Activated T-cell treated with anti-CD3 and anti-CD28 coated beads for 24 hours (primary cell): ENCODE data around the gene CYP2J2.
"Not testable (repeated sequence)": the region's sequence is repeated elsewhere in the genome, so short reads cannot be mapped to it uniquely, and the experiment has no call there.

Experiments used
- DNase-seq: peaks from one replicate; pipeline ENCODE4 v3.0.0-alpha.2; 2020; ENCODE audit warnings: low read depth

CYP2J2 gene

DNA sequence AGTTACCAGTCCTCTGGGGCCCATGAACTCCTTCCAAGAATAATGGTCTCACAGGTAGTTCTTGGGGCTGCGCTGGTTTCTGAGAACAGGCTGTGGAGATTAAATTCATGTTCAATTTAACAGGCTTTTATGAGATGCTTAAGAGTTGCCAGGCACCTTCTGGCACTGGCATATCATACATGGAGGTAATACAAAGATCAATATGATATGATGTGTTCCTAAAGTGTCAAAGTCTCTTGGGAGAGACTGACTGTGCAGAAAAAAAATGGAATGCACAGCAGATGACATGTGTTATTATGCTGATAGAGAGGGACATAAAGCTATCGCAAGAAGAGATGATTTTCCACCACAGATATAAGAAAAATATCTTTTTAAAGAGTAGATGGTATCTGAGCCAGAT is 6.8 kb downstream of the CYP2J2 start:
- no peak for DNase-seq

- no peak for DNase-seq
Measured at GRCh38 chr1:59917785-59918180, 8.8 kb downstream of the CYP2J2 start.

DNA sequence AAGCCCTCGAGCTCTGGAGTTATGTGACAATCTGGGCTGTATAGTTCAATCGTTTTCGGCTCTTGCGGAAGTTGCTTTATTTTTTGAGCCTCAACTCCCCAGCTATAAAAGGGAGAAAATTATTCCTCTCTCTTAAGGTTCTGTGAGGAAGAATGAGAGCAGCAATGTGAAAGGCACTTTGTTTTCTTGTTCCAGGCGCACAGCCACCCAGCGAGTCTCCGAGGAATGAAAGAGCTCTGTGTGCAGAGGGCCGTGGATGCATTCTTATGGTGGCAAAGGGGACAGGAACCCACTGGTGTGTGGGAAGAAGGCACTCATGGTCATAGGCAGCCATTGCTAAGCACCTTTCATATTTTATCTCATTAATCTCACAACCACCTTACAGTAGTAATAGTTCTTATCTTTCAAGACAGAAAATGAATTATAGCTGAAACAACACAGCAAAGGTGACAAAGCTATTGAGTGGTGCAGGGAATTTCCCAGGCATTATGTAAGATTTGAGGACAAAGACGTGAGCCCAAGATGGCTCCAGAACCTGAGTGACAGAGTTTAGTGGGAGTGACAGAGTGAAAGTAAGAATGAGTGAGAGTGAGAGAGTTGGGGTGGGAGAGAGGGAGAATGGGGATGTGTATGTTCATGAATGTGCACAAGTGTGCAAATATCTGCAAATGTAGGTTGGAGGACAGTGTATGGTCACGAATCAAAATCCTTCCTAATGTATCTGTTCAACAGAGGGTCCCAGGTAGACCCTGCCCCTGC is 9.4 kb downstream of the CYP2J2 start:
- no peak for DNase-seq

GRCh38 chr1:59915516-59915915 is 11.1 kb downstream of the CYP2J2 start:
- no peak for DNase-seq

GRCh38 chr1:59914791-59915286 is 11.7 kb downstream of the CYP2J2 start:
- not testable (repeated sequence) for DNase-seq

DNA sequence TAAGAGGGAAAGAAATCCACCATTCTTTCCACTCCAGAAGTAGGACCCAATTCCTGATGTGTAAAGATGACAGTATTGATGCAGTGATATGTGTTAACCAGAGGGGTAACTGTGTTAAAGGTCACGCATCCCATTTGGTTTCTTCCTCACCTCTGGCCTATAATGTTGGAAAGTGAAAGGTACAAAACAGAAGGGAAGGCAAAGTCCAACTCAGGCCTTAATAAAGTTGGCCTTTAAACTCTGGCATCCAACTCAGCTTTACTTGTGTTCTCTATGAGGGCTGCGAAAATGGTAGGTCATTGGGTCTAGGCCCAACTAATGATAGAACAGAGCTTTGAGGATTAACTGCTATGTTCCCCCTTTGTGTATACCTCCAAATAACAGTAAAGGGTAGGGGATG is 17.9 kb downstream of the CYP2J2 start:
- DNase-seq, result no peak

DNA sequence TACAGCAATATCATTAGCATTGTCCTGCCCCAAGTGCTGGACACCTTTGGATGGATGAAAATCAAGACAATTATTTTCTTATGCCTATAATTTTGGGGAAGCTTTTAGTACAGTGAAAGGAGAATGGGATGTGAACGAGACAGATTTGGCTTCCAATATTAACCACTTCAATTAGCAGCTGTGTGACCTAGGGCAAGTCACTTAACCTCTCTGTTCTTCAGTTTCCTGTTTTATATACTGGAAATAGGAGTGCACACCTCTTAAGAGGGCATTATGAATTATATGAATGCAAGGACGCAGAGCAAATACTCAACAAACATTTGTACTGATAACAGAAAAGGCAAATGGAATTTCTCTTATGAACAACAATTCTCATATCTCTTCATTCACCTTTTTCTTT is 18.5 kb downstream of the CYP2J2 start:
- no peak for DNase-seq

DNA sequence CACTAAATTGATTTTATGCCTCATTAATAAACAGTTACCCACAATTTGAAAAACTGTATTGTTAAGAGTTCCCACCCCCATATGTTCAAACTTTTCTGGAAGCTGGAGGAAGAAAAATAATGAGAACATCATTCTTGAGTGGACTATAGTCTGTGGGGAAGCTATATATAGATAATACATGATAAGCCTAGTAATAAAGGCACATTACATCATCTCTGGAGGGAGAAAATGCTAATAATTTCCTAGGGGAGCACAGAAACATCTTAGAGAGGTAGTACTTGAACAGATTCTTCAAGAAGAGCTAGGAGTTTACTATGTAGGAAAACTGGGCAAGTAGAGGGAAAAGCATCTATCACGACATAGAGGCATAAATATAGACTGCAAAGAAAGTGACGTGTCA is 19.6 kb downstream of the CYP2J2 start:
- DNase-seq, result no peak

GRCh38 chr1:59903141-59903754 is 23.3 kb downstream of the CYP2J2 start:
- DNase-seq, result no peak

DNA sequence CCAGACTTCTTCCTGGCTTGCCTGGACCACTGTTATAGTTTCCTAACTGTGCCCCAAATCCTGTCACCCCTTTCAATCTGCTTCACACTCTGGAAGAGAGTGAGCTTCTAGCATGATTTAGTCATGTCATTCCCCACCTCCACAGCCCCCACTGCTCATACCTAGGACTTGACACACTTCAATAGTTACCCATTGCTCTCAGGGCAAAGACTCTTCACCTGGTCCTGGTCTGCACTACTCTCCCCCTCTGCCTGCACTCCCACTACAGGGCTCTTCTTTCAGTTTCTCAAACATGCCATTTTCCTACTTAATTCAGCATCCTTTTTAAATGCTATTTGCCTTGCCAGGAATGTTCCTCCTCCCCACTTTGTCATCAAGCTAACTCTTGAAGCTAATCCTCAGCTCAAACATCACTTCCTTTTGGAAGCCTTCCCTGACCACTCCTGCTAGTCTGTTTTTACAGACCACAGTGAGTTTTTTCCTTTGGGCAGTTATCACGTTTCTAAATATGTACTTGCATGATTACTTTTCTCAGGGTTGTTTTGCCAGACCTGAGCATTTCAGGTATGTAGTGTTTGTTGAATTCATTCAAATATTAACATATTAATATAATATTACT is 24.7 kb downstream of the CYP2J2 start:
- no peak for DNase-seq

- DNase-seq, result no peak
Measured at GRCh38 chr1:59900640-59901039, 25.9 kb downstream of the CYP2J2 start.

DNA sequence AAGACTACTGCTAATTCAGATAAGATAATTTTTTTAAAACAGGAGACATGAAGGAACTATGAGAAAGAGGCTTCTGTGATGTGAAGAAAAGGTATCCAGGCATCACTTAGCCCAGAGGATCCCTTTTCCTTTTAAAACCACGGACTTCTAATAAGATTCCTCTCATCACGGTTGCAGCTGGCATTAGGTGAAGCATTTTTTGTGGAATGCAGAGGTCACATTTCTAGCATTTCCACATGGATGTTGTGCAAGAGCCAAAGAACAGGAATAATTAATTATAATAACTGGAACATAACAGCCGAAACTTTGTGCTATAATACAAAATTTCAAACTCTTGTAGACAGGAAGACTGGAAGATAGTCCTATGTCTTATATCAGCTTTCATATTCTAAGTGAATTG is 27.6 kb downstream of the CYP2J2 start:
- no peak for DNase-seq

DNA sequence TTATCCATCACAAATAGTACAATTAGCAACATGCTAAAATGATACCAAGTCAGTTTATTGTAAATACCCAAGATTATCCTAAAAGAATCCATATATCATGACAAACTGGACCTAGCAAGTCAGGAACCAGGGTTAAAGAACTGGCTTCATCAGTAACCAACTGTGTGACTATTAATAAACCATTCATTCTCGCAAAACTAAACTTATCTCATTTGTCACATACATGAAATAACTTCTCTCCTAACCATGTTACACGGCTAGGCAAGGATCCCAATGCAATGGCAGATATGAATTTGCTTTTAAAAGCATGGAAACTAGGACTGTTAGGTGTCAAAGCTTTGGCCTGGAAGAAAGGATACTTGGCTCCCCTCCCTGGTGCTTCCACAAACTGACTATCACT is 29.4 kb downstream of the CYP2J2 start:
- no peak for DNase-seq

- DNase-seq, result no peak
Measured at GRCh38 chr1:59892841-59893811, 33.4 kb downstream of the CYP2J2 start.

DNA sequence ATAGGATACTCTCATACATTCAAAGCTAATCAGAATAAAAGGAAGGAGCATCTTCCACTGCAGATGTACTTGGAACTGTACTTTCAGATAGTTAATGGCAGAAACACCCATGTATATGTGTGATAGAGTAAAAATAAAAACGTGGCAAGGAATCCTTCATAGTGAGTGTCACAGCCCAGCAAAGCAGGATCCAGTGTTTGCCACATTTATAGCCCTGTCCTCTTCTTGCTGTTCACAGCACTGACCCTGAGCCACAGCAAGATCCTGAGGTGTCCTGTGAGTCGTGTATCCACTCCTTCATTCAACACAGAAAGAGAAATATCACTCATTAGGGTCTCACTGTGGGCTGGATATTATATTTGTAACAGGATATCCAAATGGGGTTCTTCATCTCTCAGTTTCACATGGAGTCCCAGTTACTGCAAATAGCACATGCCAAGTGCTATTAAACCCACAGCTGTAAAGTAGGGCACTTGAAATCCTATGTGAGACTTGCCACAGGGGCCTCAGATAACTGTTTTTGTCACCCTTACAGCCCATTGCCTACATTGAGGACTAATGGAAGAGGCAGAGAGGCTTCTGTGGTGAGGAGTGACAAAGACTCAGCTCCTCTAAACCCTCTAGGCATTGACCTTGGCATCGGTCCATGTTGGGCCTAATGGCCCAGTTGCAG is 41.3 kb downstream of the CYP2J2 start:
- no peak for DNase-seq

DNA sequence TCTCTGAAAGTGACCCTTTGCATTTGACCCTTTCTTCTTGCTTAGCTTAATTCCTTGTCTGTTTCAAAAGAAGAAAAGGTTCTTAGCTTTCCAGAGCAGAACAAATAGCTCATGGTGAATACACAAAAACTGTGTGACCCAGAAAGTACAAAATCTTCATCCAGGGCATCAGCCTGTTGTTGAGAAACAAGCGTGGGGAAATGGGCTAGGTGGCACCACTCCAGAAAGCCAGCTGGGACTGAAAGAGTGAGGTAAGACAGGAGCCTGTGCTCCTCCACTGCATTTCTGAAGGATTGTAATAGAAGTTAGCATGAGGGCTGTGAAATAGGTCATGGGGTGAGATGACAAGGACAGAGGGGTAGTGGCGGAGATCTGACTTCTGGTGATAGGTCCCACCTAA is 45.8 kb downstream of the CYP2J2 start:
- no peak for DNase-seq

- DNase-seq, result no peak
Measured at GRCh38 chr1:59879996-59880505, 46.5 kb downstream of the CYP2J2 start.

GRCh38 chr1:59879574-59879973 is 47.0 kb downstream of the CYP2J2 start:
- peak; percentile 15 for DNase-seq

GRCh38 chr1:59878370-59878769 is 48.2 kb downstream of the CYP2J2 start:
- no peak for DNase-seq

GRCh38 chr1:59877108-59877682 is 49.4 kb downstream of the CYP2J2 start:
- no peak for DNase-seq

GRCh38 chr1:59871746-59872145 is 54.8 kb downstream of the CYP2J2 start:
- DNase-seq, result no peak
